GM10266 (cell line): ENCODE data around the gene NSMCE1.
"Not testable (repeated sequence)": the region's sequence is repeated elsewhere in the genome, so short reads cannot be mapped to it uniquely, and the experiment has no call there.

ENCODE experiments used
- DNase-seq: peaks from one replicate; pipeline ENCODE4 v3.0.0; 2012; ENCODE audit errors: extremely low spot score
- TF ChIP-seq, protein P1 (sequence below): IDR thresholded peaks from 2 replicates; pipeline ENCODE4 v1.5.1; 2012; ENCODE audit warnings: mild to moderate bottlenecking, low read depth; ENCODE audit not compliant: control insufficient read depth, insufficient read depth; ENCODE audit errors: missing control alignments

Gene NSMCE1

DNA sequence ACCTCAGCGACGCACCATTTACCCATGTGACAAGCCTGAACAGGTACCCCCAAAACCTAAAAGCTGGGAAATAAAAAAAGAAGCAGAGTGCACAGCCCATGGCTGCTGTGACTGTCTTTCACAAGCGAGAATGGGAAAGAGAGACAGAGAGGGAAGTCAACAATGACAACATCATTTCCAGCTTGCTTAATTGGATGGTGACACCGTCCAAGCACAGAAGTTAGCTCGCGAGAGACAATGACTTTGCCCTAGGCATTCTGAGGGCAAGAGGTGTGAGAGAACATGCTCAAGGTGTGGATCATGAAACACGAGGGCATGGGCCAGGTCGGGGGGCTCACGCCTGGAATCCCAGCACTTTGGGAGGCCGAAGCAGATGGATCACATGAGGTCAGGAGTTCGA lies 19.3 kb upstream of the NSMCE1 start:
- TF ChIP-seq, protein P1, sequence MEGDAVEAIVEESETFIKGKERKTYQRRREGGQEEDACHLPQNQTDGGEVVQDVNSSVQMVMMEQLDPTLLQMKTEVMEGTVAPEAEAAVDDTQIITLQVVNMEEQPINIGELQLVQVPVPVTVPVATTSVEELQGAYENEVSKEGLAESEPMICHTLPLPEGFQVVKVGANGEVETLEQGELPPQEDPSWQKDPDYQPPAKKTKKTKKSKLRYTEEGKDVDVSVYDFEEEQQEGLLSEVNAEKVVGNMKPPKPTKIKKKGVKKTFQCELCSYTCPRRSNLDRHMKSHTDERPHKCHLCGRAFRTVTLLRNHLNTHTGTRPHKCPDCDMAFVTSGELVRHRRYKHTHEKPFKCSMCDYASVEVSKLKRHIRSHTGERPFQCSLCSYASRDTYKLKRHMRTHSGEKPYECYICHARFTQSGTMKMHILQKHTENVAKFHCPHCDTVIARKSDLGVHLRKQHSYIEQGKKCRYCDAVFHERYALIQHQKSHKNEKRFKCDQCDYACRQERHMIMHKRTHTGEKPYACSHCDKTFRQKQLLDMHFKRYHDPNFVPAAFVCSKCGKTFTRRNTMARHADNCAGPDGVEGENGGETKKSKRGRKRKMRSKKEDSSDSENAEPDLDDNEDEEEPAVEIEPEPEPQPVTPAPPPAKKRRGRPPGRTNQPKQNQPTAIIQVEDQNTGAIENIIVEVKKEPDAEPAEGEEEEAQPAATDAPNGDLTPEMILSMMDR = no peak
- no peak for DNase-seq

DNA sequence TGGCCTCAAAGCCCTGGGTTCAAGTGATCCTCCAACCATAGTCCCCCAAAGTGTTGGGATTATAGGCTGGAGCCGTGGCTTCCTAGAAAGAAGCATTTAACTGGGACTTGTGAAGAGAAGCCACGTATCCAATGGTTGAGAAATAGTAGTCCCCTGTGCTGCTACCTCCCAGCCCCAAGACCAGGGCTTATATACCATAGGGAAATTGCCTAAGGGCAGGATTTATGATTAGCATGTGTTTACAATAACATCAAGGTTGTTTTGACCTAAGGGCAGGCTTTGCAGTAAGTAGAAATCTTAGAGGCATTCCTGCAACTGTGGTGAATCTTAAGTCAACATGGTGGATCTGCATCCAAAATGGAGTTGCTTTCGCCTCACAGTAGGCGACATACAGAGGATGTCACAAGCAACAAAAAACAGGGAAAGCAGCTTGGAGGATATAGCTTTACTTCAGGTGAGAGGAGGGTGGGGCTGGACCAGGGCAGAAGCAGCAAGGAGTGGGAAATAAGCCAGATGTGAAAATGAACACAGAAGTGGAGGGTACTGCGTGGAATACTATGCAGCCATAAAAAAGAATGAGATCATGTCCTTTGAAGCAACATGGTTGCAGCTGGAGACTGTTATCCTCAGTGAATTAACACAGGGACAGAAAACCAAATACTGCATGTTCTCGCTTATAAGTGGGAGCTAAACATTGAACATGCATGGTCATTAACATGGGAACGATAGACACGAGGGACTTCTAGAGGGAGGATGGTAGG lies 18.7 kb upstream of the NSMCE1 start:
- no peak for DNase-seq
- TF ChIP-seq, protein P1 = no peak

DNA sequence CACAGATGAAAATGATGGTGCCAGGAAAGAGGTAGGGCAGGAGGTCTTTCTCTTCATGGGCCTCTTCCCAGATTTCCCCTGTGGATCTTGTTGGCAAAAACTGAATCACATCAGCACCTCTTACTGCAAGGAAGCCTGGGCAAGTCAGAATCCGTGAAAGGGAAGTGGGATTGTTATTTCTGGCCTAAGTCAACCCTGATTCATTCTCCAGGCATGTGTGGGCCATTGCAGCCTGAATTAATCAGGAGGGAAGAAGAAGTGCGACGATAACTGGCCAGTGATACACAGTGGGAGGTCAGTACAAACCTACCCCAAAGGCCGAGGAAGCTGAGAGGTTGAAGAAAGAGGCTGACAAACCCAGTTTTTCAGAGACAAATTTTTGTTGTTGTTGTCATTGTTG lies 17.9 kb upstream of the NSMCE1 start:
- TF ChIP-seq, protein P1 = no peak
- no peak for DNase-seq

DNA sequence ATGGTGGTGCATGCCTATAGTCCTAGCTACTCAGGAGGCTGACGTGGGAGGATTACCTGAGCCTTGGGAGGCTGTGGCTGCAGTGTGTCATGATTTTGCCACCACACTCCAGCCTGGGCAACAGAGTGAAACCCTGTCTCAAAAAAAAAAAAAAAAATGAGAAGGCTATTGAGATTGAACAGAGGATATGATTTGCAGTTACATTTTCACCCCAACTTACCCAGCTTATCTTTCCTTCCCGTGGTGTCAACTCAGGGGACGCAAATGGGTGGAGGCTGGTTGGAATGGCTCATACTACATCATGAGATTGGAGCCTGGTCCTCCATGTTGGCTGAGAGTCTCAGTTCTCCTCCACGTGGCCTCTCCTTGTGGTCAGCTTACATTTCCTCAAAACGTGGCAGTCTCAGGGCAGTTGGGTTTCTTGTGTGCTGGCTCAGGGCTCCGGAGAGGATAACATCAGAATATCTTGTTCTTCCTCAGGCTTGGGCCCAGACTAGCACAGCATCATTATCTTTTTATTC lies 17.2 kb upstream of the NSMCE1 start:
- no peak for DNase-seq
- TF ChIP-seq, protein P1 = no peak

DNA sequence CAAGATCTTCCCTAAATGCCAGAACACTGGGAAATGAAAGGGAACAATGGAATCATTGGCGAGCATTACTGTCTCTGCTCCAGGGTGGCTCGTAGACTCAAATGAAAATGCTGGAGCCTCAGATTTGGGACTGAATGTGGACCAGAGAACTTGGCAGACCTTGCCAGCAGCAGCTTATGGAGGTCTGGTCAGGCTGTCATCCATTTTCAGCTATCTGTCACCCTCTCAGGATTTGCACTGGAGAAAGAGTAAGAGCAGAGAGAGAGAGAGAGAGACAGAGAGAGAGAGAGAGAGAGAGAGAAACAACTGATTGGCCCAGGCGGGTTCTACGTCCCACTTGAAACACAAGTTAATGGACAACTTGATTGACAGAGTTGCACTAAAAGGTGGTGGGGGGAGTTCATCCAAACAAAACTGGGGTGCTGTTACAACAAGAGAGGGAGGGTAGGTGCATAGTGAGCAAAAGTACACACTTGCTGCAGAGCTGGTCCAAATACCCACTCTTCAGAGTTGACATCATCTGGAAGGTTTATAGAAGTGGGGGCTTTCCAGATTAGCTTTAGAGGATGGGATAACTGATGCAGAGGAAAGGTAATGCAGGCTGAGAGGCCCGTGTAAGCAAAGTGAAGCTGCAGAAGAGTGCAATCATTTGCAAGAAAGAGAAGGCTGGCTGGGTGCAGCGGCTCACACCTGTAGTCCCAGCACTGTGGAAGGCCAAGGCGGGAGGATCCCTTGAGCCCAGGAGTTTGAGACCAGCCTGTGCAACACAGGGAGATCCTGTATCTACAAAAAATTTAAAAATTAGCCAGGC lies 16.5 kb upstream of the NSMCE1 start:
- TF ChIP-seq, protein P1 = no peak
- no peak for DNase-seq

DNA sequence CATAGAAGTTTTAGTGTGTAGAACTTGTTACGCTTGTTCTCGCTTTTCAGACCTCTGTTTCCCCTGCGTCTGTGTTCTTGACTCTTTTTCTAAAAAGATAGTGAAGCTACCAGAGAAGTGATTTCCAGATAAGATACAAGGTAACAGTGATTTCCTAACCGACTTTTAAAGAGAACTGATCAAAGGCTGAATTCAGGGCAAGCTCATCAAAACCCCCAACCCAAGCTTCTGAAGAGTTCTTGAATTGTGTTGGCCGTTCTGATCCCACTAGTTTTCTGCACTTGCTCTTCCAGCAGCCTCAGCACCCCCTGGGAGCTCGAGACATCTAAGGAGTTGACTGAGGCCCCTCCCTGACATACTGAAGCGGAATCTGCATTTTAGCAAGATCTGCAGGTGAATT lies 12.7 kb upstream of the NSMCE1 start:
- TF ChIP-seq, protein P1 = no peak
- no peak for DNase-seq

DNA sequence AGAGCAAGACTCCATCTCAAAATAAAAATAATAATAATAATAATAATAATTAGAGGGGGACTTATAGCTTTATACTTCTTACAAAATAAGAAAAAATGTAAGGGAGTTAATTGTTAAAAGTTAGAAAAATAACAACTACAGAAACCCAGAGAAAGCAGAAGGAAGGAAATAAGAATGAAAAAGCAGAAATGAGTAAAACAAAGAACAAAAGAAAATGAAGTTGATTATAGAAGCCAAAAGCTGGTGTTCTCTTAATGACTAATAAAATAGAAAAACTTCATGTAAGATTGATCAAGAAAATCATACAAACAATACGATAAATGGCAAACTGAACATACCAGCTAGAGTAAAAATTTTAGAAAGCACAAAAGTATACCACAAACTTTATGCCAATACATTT lies 6.8 kb upstream of the NSMCE1 start:
- TF ChIP-seq, protein P1 = no peak
- no peak for DNase-seq

DNA sequence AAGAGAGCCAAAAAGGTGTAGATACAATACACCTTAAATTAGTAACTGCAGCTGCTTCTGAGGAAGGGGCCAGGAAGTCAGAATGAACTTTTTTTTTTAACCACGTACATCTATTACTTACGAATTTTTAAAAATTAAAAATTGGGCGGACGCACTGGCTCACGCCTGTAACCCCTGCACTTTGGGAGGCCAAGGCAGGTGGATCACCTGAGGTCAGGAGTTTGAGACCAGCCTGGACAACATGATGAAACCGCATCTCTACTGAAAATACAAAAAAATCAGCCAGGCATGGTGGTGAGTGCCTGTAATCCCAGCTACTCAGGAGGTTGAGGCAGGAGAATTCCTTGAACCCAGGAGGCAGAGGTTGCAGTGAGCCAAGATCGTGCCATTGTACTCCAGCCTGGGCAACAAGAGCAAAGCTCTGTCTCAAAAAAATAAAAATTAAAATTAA lies 5.9 kb upstream of the NSMCE1 start:
- not testable (repeated sequence) for DNase-seq
